Measurements from ENCODE around the gene GBF1.
"Not testable (repeated sequence)": the region's sequence is repeated elsewhere in the genome, so short reads cannot be mapped to it uniquely, and the experiment has no call there.

The GBF1 gene

GRCh38 chr10:102308318-102308717, 63.0 kb downstream of the GBF1 start:
- DNase-seq (ENCODE audit: low spot score), result not testable (repeated sequence)

- no peak for DNase-seq (ENCODE audit: low spot score)
Observed at GRCh38 chr10:102309236-102309635, 63.9 kb downstream of the GBF1 start.

GRCh38 chr10:102309916-102310315, 64.6 kb downstream of the GBF1 start:
- no peak for DNase-seq (ENCODE audit: low spot score)

- DNase-seq (ENCODE audit: low spot score), result no peak
Observed at GRCh38 chr10:102310361-102311024, 65.2 kb downstream of the GBF1 start.

- DNase-seq (ENCODE audit: low spot score), result no peak
Observed at GRCh38 chr10:102311025-102311420, 65.7 kb downstream of the GBF1 start.

- no peak for DNase-seq (ENCODE audit: low spot score)
Observed at GRCh38 chr10:102312683-102313082, 67.4 kb downstream of the GBF1 start.

GRCh38 chr10:102313221-102313896, 68.0 kb downstream of the GBF1 start:
- no peak for DNase-seq (ENCODE audit: low spot score)

GRCh38 chr10:102314801-102315200, 69.5 kb downstream of the GBF1 start:
- no peak for DNase-seq (ENCODE audit: low spot score)

GRCh38 chr10:102316421-102316820, 71.1 kb downstream of the GBF1 start:
- DNase-seq (ENCODE audit: low spot score), result no peak

- no peak for DNase-seq (ENCODE audit: low spot score)
Observed at GRCh38 chr10:102322914-102323313, 77.6 kb downstream of the GBF1 start.

GRCh38 chr10:102324061-102324460, 78.7 kb downstream of the GBF1 start:
- DNase-seq (ENCODE audit: low spot score), result no peak

- no peak for DNase-seq (ENCODE audit: low spot score)
Observed at GRCh38 chr10:102326031-102326430, 80.7 kb downstream of the GBF1 start.

GRCh38 chr10:102327002-102327401, 81.7 kb downstream of the GBF1 start:
- DNase-seq (ENCODE audit: low spot score), result no peak

GRCh38 chr10:102327641-102328040, 82.3 kb downstream of the GBF1 start:
- DNase-seq (ENCODE audit: low spot score), result no peak

GRCh38 chr10:102332772-102333171, 87.4 kb downstream of the GBF1 start:
- no peak for DNase-seq (ENCODE audit: low spot score)

- no peak for DNase-seq (ENCODE audit: low spot score)
Observed at GRCh38 chr10:102334101-102334500, 88.8 kb downstream of the GBF1 start.

- no peak for DNase-seq (ENCODE audit: low spot score)
Observed at GRCh38 chr10:102335184-102335583, 89.9 kb downstream of the GBF1 start.

GRCh38 chr10:102341038-102341688, 95.8 kb downstream of the GBF1 start:
- no peak for DNase-seq (ENCODE audit: low spot score)

- DNase-seq (ENCODE audit: low spot score), result no peak
Observed at GRCh38 chr10:102342458-102342857, 97.1 kb downstream of the GBF1 start.

GRCh38 chr10:102342958-102343357, 97.6 kb downstream of the GBF1 start:
- no peak for DNase-seq (ENCODE audit: low spot score)

- no peak for DNase-seq (ENCODE audit: low spot score)
Observed at GRCh38 chr10:102344067-102344466, 98.7 kb downstream of the GBF1 start.

GRCh38 chr10:102347236-102347828, 102.0 kb downstream of the GBF1 start:
- DNase-seq (ENCODE audit: low spot score), result no peak

All from left forelimb (tissue), 1 donor.